ENCODE data around the gene TMEFF1. TPM values are rescaled to one million over a fixed set of nuclear protein-coding genes. Genes with fewer than 3 reads are reported as not detected.

TMEFF1 gene
- total RNA-seq, 3 donors from 2014 or later = 0.38 to 0.98 TPM; not detected in 1

DNA sequence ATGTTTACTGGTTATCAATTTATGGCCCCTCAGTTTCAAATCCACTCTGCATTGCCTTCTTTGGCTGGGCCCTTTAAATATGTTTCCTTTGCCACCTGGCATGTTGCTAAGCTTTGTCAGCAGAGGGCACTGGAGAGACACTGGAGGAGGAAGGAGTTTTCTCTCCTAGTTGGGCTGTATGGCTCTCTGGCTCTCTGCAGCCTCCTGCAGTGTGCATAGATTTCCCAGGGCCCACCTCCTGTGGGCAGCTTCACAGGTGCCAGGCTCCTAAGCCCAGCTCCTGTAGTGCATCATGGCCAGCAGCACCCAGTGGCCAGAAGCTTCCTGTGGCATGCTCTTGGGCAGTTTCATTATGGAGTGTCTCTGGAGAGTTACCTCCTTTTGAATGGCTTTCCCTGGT lies 128.3 kb downstream of the TMEFF1 start:
- peak; percentile 73 for ATAC-seq
- DNase-seq = peak in 2 of 3 donors; percentile 35 to 67
- intact Hi-C loops (cut with DNase I, micrococcal nuclease) = no loop called here

DNA sequence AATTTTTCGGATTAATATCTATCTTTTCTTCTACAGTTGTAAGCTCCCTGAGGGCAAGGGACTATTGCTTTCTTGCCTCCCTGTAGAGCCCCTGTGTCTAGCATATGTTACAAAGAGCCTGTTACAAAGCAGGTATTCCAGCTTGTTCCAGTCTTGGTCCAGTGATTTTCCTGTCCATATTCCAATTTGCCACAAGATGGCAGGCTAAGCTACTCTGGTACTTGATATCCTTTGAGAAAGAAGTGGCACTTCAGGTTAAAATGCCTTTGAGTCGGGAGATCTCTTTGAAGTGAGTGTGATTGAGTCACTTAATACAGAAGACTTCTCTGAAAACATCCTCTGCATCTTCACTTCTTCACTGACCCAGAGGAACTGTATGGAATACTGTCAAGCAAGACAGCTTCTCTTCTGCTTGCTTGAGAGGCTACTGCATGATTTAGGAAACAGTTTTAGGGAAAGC lies 129.4 kb downstream of the TMEFF1 start:
- H3K9me3 ChIP-seq = no peaks in the 10 kb centered on the region
- DNase-seq = peak in 1 of 3 donors; percentile 55
- intact Hi-C loops (cut with DNase I, micrococcal nuclease) = no loop called here

More for the DNA sequence above, 128.3 kb downstream of the TMEFF1 start:
- Histone ChIP-seq H3K36me3 (ENCODE audit: low read depth) (no peaks in the 10 kb centered on the region), H3K4me1 (ENCODE audit: low read depth) (peaks cover 4% of the 10 kb centered on the region), H3K9me3 (no peaks in the 10 kb centered on the region), H3K4me3 (no peak overlapping the region)
- TF ChIP-seq, protein P1, sequence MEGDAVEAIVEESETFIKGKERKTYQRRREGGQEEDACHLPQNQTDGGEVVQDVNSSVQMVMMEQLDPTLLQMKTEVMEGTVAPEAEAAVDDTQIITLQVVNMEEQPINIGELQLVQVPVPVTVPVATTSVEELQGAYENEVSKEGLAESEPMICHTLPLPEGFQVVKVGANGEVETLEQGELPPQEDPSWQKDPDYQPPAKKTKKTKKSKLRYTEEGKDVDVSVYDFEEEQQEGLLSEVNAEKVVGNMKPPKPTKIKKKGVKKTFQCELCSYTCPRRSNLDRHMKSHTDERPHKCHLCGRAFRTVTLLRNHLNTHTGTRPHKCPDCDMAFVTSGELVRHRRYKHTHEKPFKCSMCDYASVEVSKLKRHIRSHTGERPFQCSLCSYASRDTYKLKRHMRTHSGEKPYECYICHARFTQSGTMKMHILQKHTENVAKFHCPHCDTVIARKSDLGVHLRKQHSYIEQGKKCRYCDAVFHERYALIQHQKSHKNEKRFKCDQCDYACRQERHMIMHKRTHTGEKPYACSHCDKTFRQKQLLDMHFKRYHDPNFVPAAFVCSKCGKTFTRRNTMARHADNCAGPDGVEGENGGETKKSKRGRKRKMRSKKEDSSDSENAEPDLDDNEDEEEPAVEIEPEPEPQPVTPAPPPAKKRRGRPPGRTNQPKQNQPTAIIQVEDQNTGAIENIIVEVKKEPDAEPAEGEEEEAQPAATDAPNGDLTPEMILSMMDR (IDR thresholded peaks at IDR 0.05) = peak; percentile 27

DNA sequence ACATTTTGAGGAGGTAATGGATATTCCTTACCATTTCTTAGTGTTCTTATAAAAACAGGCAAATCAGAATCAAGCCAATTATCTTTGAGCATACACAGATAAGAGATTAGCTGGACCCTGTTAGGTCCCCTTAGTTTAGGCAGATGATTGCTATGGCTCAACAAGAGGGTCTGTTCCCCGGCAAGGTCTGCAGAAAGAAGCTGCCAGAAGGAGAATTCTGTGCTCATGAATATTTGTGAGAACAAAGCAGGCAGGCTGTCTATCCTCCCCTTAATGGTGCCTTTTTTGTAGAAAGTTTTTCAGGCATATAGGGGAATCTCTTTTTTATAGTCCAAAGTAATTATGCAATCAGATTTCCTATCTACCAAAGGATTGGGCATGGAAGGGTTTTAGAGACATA lies 132.5 kb downstream of the TMEFF1 start:
- Histone ChIP-seq H3K4me1 (ENCODE audit: low read depth) (no peaks in the 10 kb centered on the region), H3K4me3 (no peak overlapping the region), H3K9me3 (no peaks in the 10 kb centered on the region), H3K36me3 (ENCODE audit: low read depth) (no peaks in the 10 kb centered on the region)
- ATAC-seq = no peak
- intact Hi-C loops (cut with DNase I, micrococcal nuclease) = no loop called here
- TF ChIP-seq, protein P1 (IDR thresholded peaks at IDR 0.05) = no peak
- DNase-seq = no peak

More for the DNA sequence above, 129.4 kb downstream of the TMEFF1 start:
- TF ChIP-seq, protein P1 (IDR thresholded peaks at IDR 0.05) = no peak
- H3K36me3 ChIP-seq (ENCODE audit: low read depth) = no peaks in the 10 kb centered on the region
- ATAC-seq = peak; percentile 31
- peaks cover 4% of the 10 kb centered on the region for H3K4me1 ChIP-seq (ENCODE audit: low read depth)
- H3K4me3 ChIP-seq = no peak overlapping the region

DNA sequence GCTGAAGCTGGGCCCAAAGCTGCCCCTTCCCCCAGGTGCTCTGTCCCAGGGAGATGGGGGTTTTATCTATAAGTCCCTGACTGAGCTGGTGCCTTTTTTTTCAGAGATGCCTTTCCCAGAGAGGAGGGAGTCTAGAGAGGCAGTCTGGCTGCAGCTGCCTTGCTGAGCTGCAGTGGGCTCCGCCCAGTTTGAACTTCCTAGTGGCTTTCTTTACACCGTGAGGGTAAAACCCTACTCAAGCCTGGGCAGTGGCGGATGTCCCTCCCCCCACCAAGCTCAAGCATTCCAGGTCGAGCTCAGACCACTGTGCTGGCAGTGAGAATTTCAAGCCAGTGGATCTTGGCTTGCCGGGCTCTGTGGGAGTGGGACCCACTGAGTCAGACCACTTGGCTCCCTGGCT lies 146.2 kb downstream of the TMEFF1 start:
- Histone ChIP-seq H3K4me3 (no peak overlapping the region), H3K36me3 (ENCODE audit: low read depth) (no peaks in the 10 kb centered on the region), H3K4me1 (ENCODE audit: low read depth) (no peaks in the 10 kb centered on the region), H3K9me3 (no peaks in the 10 kb centered on the region)
- DNase-seq (no peak), ATAC-seq (no peak)
- intact Hi-C loops (cut with DNase I, micrococcal nuclease) = no loop called here
- TF ChIP-seq, protein P1 (IDR thresholded peaks at IDR 0.05) = no peak

DNA sequence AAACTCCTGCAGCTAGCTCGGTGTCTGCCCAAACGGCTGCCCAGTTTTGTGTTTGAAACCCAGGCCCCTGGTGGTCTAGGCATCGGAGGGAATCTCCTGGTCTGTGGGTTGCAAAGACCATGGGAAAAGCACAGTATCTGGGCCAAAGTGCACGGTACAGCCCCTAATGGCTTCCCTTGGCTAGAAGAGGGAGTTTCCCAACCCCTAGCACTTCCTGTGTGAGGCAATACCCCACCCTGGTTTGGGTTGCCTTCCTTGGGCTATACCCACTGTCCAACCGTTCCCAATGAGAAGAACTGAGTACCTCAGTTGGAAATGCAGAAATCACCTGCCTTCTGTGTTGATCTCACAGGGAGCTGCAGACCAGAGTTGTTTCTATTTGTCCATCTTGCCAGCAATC lies 146.7 kb downstream of the TMEFF1 start:
- TF ChIP-seq, protein P1 (IDR thresholded peaks at IDR 0.05) = no peak
- Histone ChIP-seq H3K4me1 (ENCODE audit: low read depth) (no peaks in the 10 kb centered on the region), H3K9me3 (no peaks in the 10 kb centered on the region), H3K4me3 (no peak overlapping the region), H3K36me3 (ENCODE audit: low read depth) (no peaks in the 10 kb centered on the region)
- intact Hi-C loops (cut with DNase I, micrococcal nuclease) = no loop called here
- ATAC-seq = no peak
- DNase-seq = no peak

DNA sequence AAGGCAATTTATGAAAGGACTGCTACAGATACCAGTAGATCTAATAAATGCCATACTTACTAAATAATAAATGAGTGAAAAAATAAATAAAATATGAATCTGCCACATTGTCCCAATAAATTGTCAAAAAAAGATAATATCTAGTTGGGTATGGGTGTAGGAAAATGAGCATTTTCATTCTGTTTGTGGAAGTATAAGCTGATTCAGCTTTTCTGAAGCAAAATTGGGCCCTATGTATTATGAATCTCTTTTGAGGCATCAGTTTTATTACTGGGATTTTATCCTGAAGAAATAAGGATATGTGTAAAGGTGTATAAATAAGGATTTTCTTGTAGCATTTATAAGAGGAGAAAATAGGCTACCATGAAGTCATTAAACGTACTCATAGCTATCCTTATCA lies 151.0 kb downstream of the TMEFF1 start:
- TF ChIP-seq, protein P1 (IDR thresholded peaks at IDR 0.05) = no peak
- H3K9me3 ChIP-seq = no peaks in the 10 kb centered on the region
- ATAC-seq = no peak
- H3K4me3 ChIP-seq = no peak overlapping the region
- intact Hi-C loops (cut with DNase I, micrococcal nuclease) = no loop called here
- no peaks in the 10 kb centered on the region for H3K36me3 ChIP-seq (ENCODE audit: low read depth)
- H3K4me1 ChIP-seq (ENCODE audit: low read depth) = no peaks in the 10 kb centered on the region
- no peak for DNase-seq
